ENCODE data around the gene MIDN. TPM values are rescaled to one million over a fixed set of nuclear protein-coding genes. Genes with fewer than 3 reads are reported as not detected.

MIDN gene
- total RNA-seq, 1 experiment from 2014 or later = 286 TPM

DNA sequence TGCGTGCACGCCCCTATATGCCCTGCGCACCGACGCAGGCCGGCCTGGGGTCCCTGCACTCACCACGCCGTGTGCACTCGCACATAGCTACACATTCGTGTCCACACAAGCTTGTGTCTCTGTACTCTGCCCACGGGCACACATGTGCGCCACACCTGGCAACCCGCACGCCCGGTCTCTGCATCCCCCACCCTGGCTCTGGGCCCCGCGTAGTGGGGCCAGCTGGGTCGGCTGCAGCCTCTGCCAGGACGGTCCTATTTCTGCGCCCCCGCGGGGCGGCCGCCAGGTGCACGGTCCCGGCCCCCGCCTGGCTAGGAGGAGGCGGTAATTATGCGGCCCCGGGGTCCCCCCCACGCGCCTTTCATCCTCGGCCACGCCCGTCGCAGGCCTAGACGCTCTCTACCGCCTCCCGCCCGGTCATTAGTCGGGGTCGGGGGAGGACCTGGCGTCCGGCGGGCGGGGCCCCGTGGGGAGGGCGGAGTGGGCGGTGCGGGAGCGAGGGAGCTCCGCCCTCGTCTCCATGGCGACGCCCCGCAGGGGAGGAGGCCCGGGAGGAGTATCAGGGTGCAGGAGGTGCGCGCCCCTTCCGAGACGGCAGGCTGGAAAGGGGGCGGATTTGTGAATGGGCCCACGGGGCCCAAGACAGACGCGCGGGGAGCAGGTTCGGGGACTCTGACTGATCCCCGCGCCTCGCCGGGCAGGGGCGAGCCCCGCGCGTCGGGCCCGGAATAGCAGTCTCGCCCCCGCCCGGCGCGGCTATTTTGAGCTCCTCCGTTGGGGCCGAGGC lies 17.9 kb downstream of the MIDN start:
- no peak overlapping the region for H2AFZ ChIP-seq (ENCODE audit: low read length)
- H3K9ac ChIP-seq (ENCODE audit: extremely low read depth, insufficient read length, low read length) = no peak overlapping the region
- H3K4me2 ChIP-seq (ENCODE audit: insufficient read depth, insufficient read length, low read length) = peak overlapping the region; percentile 45
- H3T11ph ChIP-seq (ENCODE audit: low read length) = no peak overlapping the region
- peak overlapping the region; percentile 23 for H3K18ac ChIP-seq (ENCODE audit: insufficient read length, low read depth, low read length)
- peak overlapping the region in 2 of 3 experiments; percentile 55 to 68; a peak in 3 of 7 replicates for H3K27ac Mint-ChIP-seq
- H3K14ac ChIP-seq (ENCODE audit: insufficient read depth, low read length) = no peak overlapping the region
- no peaks in the 10 kb centered on the region for H3K27me3 ChIP-seq (ENCODE audit: insufficient read depth, low read length)
- H4K20me1 ChIP-seq (ENCODE audit: control insufficient read depth, insufficient read depth, insufficient read length) = no peaks in the 10 kb centered on the region
- H2AK5ac ChIP-seq (ENCODE audit: insufficient read length, low read length) = no peak overlapping the region
- no peak overlapping the region for H3K56ac ChIP-seq (ENCODE audit: insufficient read length, low read depth, low read length)
- peaks cover 28% of the 10 kb centered on the region for H3K23me2 ChIP-seq (ENCODE audit: insufficient read length, low read depth, low read length, poor library complexity, severe bottlenecking)
- H2BK20ac ChIP-seq (ENCODE audit: low read depth, low read length, poor library complexity, severe bottlenecking) = no peak overlapping the region
- H3K4me3 Mint-ChIP-seq = peak overlapping the region; percentile 56 to 72
- peak; percentile 87 for DNase-seq
- H3K79me1 ChIP-seq (ENCODE audit: insufficient read depth, low read depth, low read length, poor library complexity, severe bottlenecking) = peaks cover 5% of the 10 kb centered on the region
- no peak overlapping the region for H4K5ac ChIP-seq (ENCODE audit: insufficient read length, low read depth, low read length)
- H4K91ac ChIP-seq (ENCODE audit: insufficient read length, low read depth, low read length) = no peak overlapping the region
- H3K27me3 Mint-ChIP-seq (ENCODE audit: low read depth) = peaks cover 13% of the 10 kb centered on the region
- no peak overlapping the region for H2BK5ac ChIP-seq (ENCODE audit: insufficient read length, low read length)
- no CpG with 5 or more reads among the region's 84 CpGs for WGBS (ENCODE audit: extremely low coverage, insufficient read length, low lambda C conversion rate)
- no peak overlapping the region for H4K8ac ChIP-seq (replicated peaks; ENCODE audit: insufficient read length, low read depth, low read length)
- H3K9me3 Mint-ChIP-seq = no peaks in the 10 kb centered on the region; a peak in 1 of 5 replicates
- no peak overlapping the region for H3K23ac ChIP-seq (ENCODE audit: insufficient read length, low read depth, low read length)
- H3K36me3 Mint-ChIP-seq (ENCODE audit: insufficient read depth in 1 of 3, low read depth in 3 of 3) = peaks cover 11 to 28% (median 15%) of the 10 kb centered on the region in 3 experiments
- no peaks in the 10 kb centered on the region for H3K9me3 ChIP-seq (ENCODE audit: control insufficient read depth, low read depth, low read length)
- peaks cover 59 to 64% of the 10 kb centered on the region in 2 experiments for H3K4me1 Mint-ChIP-seq
- H2BK12ac ChIP-seq (ENCODE audit: insufficient read length, low read depth, low read length) = no peak overlapping the region
- H3K4ac ChIP-seq (ENCODE audit: low read depth, low read length) = no peak overlapping the region
- no peak overlapping the region for H2BK120ac ChIP-seq (ENCODE audit: low read depth, low read length, poor library complexity, severe bottlenecking)
- H2BK15ac ChIP-seq (ENCODE audit: low read depth, low read length) = no peak overlapping the region
- H3K4me1 ChIP-seq (ENCODE audit: insufficient read depth, low read length) = peaks cover 4% of the 10 kb centered on the region; the same call in 1 of the 2 replicates
- no peak overlapping the region for H3K27ac ChIP-seq (ENCODE audit: insufficient read length, low read depth, low read length)
- TF ChIP-seq, protein P1, sequence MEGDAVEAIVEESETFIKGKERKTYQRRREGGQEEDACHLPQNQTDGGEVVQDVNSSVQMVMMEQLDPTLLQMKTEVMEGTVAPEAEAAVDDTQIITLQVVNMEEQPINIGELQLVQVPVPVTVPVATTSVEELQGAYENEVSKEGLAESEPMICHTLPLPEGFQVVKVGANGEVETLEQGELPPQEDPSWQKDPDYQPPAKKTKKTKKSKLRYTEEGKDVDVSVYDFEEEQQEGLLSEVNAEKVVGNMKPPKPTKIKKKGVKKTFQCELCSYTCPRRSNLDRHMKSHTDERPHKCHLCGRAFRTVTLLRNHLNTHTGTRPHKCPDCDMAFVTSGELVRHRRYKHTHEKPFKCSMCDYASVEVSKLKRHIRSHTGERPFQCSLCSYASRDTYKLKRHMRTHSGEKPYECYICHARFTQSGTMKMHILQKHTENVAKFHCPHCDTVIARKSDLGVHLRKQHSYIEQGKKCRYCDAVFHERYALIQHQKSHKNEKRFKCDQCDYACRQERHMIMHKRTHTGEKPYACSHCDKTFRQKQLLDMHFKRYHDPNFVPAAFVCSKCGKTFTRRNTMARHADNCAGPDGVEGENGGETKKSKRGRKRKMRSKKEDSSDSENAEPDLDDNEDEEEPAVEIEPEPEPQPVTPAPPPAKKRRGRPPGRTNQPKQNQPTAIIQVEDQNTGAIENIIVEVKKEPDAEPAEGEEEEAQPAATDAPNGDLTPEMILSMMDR (conservative IDR thresholded peaks at IDR 0.05) = no peak
- peaks cover 4% of the 10 kb centered on the region; the same call in 1 of the 2 replicates for H3K79me2 ChIP-seq (ENCODE audit: insufficient read depth, low read length)

Data from H9 (cell line).